Astrocyte (in vitro differentiated cells and primary cell): ENCODE results near the gene CRX. TPM values are rescaled to one million over a fixed set of nuclear protein-coding genes. Genes with fewer than 3 reads are reported as not detected.

Source experiments
- DNase-seq: peaks from one replicate; pipeline ENCODE4 v3.0.0-alpha.2; 2010; ENCODE audit warnings: low read depth
- FAIRE-seq: peaks from 2 replicates; lab custom pipeline; 2011; peaks lifted over from hg19 to GRCh38; lab: Jason Lieb, UNC
- H2AFZ ChIP-seq: 2 replicates; pipeline ENCODE4 v1.6.0; 2012; ENCODE audit warnings: low read depth, low read length, inconsistent platforms
- H3K27ac ChIP-seq: 2 replicates; pipeline ENCODE4 v1.5.1; 2011; ENCODE audit warnings: low read depth, low read length, inconsistent platforms
- H3K27me3 ChIP-seq: 2 replicates; pipeline ENCODE4 v1.6.0; 2011; ENCODE audit warnings: low read length, inconsistent platforms; ENCODE audit not compliant: insufficient read depth
- H3K36me3 ChIP-seq: 2 replicates; pipeline ENCODE4 v1.5.1; 2011; ENCODE audit warnings: low read length, inconsistent platforms; ENCODE audit not compliant: insufficient read depth
- H3K4me1 ChIP-seq: 2 replicates; pipeline ENCODE4 v1.5.1; 2011; ENCODE audit warnings: low read length, inconsistent platforms; ENCODE audit not compliant: insufficient read depth
- H3K4me2 ChIP-seq: 2 replicates; pipeline ENCODE4 v1.6.0; 2012; ENCODE audit warnings: low read length, inconsistent platforms
- H3K4me3 ChIP-seq: 2 replicates; pipeline ENCODE4 v1.5.1; 2011; ENCODE audit warnings: low read depth, mild to moderate bottlenecking, low read length, inconsistent platforms; ENCODE audit not compliant: insufficient read depth
- H3K79me2 ChIP-seq: 2 replicates; pipeline ENCODE4 v1.6.0; 2012; ENCODE audit warnings: mild to moderate bottlenecking, low read length, inconsistent platforms; ENCODE audit not compliant: insufficient read depth
- H3K9ac ChIP-seq: 2 replicates; pipeline ENCODE4 v1.6.0; 2012; ENCODE audit warnings: mild to moderate bottlenecking, low read length, inconsistent platforms
- H3K9me3 ChIP-seq: 2 replicates; pipeline ENCODE4 v1.5.1; 2012; ENCODE audit warnings: low read depth, mild to moderate bottlenecking, low read length, inconsistent platforms; ENCODE audit not compliant: insufficient read depth
- H4K20me1 ChIP-seq: 2 replicates; pipeline ENCODE4 v1.6.0; 2012; ENCODE audit warnings: low read length, inconsistent platforms; ENCODE audit not compliant: insufficient read depth
- H3K27ac Mint-ChIP-seq: one replicate; pipeline ENCODE4 v1.8.0; 2021; ENCODE audit warnings: mild to moderate bottlenecking, mixed read lengths; ENCODE audit not compliant: unreplicated experiment
- H3K27me3 Mint-ChIP-seq: one replicate; pipeline ENCODE4 v1.8.0; 2021; ENCODE audit warnings: low read depth, mixed read lengths; ENCODE audit not compliant: unreplicated experiment
- H3K36me3 Mint-ChIP-seq: one replicate; pipeline ENCODE4 v1.8.0; 2021; ENCODE audit warnings: low read depth, mixed read lengths; ENCODE audit not compliant: unreplicated experiment
- H3K4me1 Mint-ChIP-seq: one replicate; pipeline ENCODE4 v1.8.0; 2021; ENCODE audit warnings: low read depth, mixed read lengths; ENCODE audit not compliant: unreplicated experiment
- H3K4me3 Mint-ChIP-seq: one replicate; pipeline ENCODE4 v1.8.0; 2021; ENCODE audit warnings: mild to moderate bottlenecking, moderate library complexity, mixed read lengths; ENCODE audit not compliant: unreplicated experiment
- H3K9me3 Mint-ChIP-seq: one replicate; pipeline ENCODE4 v1.8.0; 2021; ENCODE audit warnings: mild to moderate bottlenecking, mixed read lengths; ENCODE audit not compliant: unreplicated experiment
- EZH2 ChIP-seq: IDR thresholded peaks from 2 replicates; pipeline ENCODE4 v1.6.1; 2012; ENCODE audit warnings: mild to moderate bottlenecking, low read length, inconsistent platforms; ENCODE audit not compliant: insufficient read depth
- total RNA-seq: library from RNA; stranded (reverse); gene quantifications from 2 replicates; pipeline ENCODE4 v1.2.1, GENCODE V29; 2021
- TF ChIP-seq, protein P1 (sequence below): IDR thresholded peaks from 2 replicates; pipeline ENCODE4 v1.5.1; 2011; ENCODE audit warnings: low read depth, mild to moderate bottlenecking, inconsistent platforms, low read length, moderate library complexity; ENCODE audit not compliant: insufficient read depth

The CRX gene
- total RNA-seq, 1 donor from 2014 or later, result not detected

DNA sequence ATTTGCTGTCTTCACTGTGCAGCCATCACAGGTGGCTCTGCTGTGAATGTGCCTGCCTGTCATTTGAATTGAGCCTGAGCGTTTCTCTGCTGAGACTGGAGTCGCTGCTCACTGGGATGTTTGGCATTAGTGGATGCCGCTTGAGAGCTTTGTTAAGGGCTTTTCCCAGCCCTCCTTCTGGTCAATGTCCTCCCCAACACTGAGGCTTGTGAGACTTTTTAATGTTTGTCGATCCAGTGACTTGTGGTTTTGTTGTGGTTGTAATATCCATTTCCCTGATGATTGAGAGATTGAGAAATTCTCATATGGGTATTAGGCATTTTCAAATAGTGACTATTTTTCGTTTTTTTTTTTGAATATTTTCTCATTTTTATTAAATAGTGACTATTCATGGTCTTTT lies 39.9 kb downstream of the CRX start:
- H3K27me3 ChIP-seq, result no peaks in the 10 kb centered on the region
- H3K27me3 Mint-ChIP-seq, result peaks cover 3% of the 10 kb centered on the region
- H4K20me1 ChIP-seq, result no peaks in the 10 kb centered on the region
- no peaks in the 10 kb centered on the region for H3K9me3 ChIP-seq
- no peak for FAIRE-seq
- no peak overlapping the region for H3K27ac Mint-ChIP-seq
- no peak for TF ChIP-seq EZH2
- TF ChIP-seq, protein P1, sequence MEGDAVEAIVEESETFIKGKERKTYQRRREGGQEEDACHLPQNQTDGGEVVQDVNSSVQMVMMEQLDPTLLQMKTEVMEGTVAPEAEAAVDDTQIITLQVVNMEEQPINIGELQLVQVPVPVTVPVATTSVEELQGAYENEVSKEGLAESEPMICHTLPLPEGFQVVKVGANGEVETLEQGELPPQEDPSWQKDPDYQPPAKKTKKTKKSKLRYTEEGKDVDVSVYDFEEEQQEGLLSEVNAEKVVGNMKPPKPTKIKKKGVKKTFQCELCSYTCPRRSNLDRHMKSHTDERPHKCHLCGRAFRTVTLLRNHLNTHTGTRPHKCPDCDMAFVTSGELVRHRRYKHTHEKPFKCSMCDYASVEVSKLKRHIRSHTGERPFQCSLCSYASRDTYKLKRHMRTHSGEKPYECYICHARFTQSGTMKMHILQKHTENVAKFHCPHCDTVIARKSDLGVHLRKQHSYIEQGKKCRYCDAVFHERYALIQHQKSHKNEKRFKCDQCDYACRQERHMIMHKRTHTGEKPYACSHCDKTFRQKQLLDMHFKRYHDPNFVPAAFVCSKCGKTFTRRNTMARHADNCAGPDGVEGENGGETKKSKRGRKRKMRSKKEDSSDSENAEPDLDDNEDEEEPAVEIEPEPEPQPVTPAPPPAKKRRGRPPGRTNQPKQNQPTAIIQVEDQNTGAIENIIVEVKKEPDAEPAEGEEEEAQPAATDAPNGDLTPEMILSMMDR, result no peak
- H3K4me1 Mint-ChIP-seq, result no peaks in the 10 kb centered on the region
- H3K4me3 ChIP-seq, result no peak overlapping the region
- H3K79me2 ChIP-seq, result no peaks in the 10 kb centered on the region
- no peak overlapping the region for H3K9ac ChIP-seq
- no peak overlapping the region for H3K4me2 ChIP-seq
- no peaks in the 10 kb centered on the region for H3K4me1 ChIP-seq
- H3K36me3 Mint-ChIP-seq, result no peaks in the 10 kb centered on the region
- no peak overlapping the region for H3K4me3 Mint-ChIP-seq
- peaks cover 8% of the 10 kb centered on the region for H3K9me3 Mint-ChIP-seq
- no peak overlapping the region for H2AFZ ChIP-seq
- H3K27ac ChIP-seq, result no peak overlapping the region
- DNase-seq, result no peak
- H3K36me3 ChIP-seq, result no peaks in the 10 kb centered on the region

DNA sequence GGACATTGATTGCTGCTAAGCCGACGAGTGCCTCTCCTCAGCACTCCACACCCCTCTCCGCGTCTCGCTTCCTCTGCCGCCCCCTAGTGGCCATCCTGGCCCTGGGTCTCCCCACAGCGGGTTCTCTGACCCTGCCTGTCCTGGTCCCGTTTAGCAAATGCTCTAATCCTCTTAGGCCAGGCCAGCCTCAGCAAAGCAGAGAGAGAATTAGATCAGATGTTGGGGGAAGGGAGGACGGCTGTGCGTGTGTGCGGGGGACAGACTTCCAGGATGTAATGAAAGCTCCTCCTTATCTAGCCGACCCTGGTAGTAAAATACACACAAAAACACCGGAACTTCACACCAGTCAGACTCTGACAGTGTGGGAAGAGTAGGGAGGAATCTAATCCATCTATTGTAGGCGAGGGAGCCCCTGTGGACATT lies 41.8 kb downstream of the CRX start:
- Mint-ChIP-seq H3K27me3 (peaks cover 3% of the 10 kb centered on the region), H3K27ac (peak overlapping the region; percentile 26), H3K4me1 (no peaks in the 10 kb centered on the region), H3K36me3 (no peaks in the 10 kb centered on the region), H3K4me3 (no peak overlapping the region), H3K9me3 (peaks cover 3% of the 10 kb centered on the region)
- no peaks in the 10 kb centered on the region for H3K4me1 ChIP-seq
- FAIRE-seq (no peak), DNase-seq (peak; percentile 20)
- H3K27me3 ChIP-seq, result no peaks in the 10 kb centered on the region
- TF ChIP-seq, protein P1, result peak; percentile 93
- TF ChIP-seq EZH2, result no peak
- H3K4me3 ChIP-seq, result no peak overlapping the region
- H2AFZ ChIP-seq, result no peak overlapping the region
- no peaks in the 10 kb centered on the region for H3K79me2 ChIP-seq
- H3K36me3 ChIP-seq, result no peaks in the 10 kb centered on the region
- no peak overlapping the region for H3K4me2 ChIP-seq
- no peaks in the 10 kb centered on the region for H4K20me1 ChIP-seq
- H3K9ac ChIP-seq, result no peak overlapping the region
- no peak overlapping the region for H3K27ac ChIP-seq
- no peaks in the 10 kb centered on the region for H3K9me3 ChIP-seq

DNA sequence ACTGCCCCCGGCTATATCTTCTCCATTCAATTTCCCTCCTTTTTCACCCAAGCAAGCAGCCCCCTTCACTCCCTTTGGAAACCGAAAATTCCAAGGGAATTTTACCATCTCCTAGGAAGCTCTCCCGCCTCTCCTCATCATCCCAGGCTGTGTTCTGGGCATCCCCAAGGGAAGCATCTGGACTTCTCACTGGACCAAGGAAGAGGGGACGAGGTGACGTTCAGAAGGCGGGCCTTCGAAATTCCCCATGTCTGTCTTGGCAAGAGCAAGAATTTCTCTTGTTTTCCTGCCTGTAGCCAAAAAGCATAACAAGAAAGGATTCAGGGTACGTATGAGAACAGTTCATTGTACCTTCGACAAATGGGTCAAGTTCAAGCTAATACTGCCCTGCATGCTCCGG lies 43.4 kb downstream of the CRX start:
- no peak overlapping the region for H3K27ac Mint-ChIP-seq
- no peak overlapping the region for H3K4me3 ChIP-seq

More for the DNA sequence above, 43.4 kb downstream of the CRX start:
- Mint-ChIP-seq H3K36me3 (no peaks in the 10 kb centered on the region), H3K4me3 (no peak overlapping the region), H3K27me3 (peaks cover 3% of the 10 kb centered on the region), H3K9me3 (peaks cover 2% of the 10 kb centered on the region), H3K4me1 (no peaks in the 10 kb centered on the region)
- no peak overlapping the region for H3K4me2 ChIP-seq
- H3K79me2 ChIP-seq, result no peaks in the 10 kb centered on the region
- H2AFZ ChIP-seq, result no peak overlapping the region
- TF ChIP-seq, protein P1, result no peak
- TF ChIP-seq EZH2, result no peak
- no peaks in the 10 kb centered on the region for H3K27me3 ChIP-seq
- no peaks in the 10 kb centered on the region for H3K36me3 ChIP-seq
- no peaks in the 10 kb centered on the region for H3K9me3 ChIP-seq
- H4K20me1 ChIP-seq, result no peaks in the 10 kb centered on the region
- H3K27ac ChIP-seq, result no peak overlapping the region
- FAIRE-seq (no peak), DNase-seq (no peak)
- no peak overlapping the region for H3K9ac ChIP-seq
- H3K4me1 ChIP-seq, result no peaks in the 10 kb centered on the region
